HG02759 (cell line): ENCODE measurements around the gene LAMA5.

Experiments
- ATAC-seq: cut with Tn5 transposase; IDR thresholded peaks from one replicate; pipeline ENCODE4 v1.9.1; 2021; ENCODE audit warnings: mild to moderate bottlenecking, moderate library complexity; ENCODE audit not compliant: unreplicated experiment

The LAMA5 gene

GRCh38 chr20:62332421-62332820 is 34.7 kb downstream of the LAMA5 start:
- no peak for ATAC-seq

- ATAC-seq, result no peak
Measured at GRCh38 chr20:62331347-62331746, 35.8 kb downstream of the LAMA5 start.

- ATAC-seq, result no peak
Measured at GRCh38 chr20:62330576-62331317, 36.4 kb downstream of the LAMA5 start.

GRCh38 chr20:62329389-62330377 is 37.4 kb downstream of the LAMA5 start:
- no peak for ATAC-seq

GRCh38 chr20:62328684-62329388 is 38.3 kb downstream of the LAMA5 start:
- ATAC-seq, result no peak

GRCh38 chr20:62327726-62328495 is 39.2 kb downstream of the LAMA5 start:
- ATAC-seq, result no peak

- no peak for ATAC-seq
Measured at GRCh38 chr20:62326959-62327725, 40.0 kb downstream of the LAMA5 start.

GRCh38 chr20:62326559-62326958 is 40.6 kb downstream of the LAMA5 start:
- ATAC-seq, result no peak

GRCh38 chr20:62325172-62325905 is 41.8 kb downstream of the LAMA5 start:
- no peak for ATAC-seq

- ATAC-seq, result no peak
Measured at GRCh38 chr20:62323980-62324906, 42.9 kb downstream of the LAMA5 start.

GRCh38 chr20:62323146-62323979 is 43.7 kb downstream of the LAMA5 start:
- ATAC-seq, result no peak

- ATAC-seq, result no peak
Measured at GRCh38 chr20:62322492-62323041, 44.5 kb downstream of the LAMA5 start.

GRCh38 chr20:62321975-62322374 is 45.1 kb downstream of the LAMA5 start:
- no peak for ATAC-seq

- ATAC-seq, result no peak
Measured at GRCh38 chr20:62321521-62321948, 45.6 kb downstream of the LAMA5 start.

GRCh38 chr20:62320581-62321354 is 46.3 kb downstream of the LAMA5 start:
- no peak for ATAC-seq

- ATAC-seq, result no peak
Measured at GRCh38 chr20:62319346-62319909, 47.7 kb downstream of the LAMA5 start.
